Body of pancreas (tissue), 4 donors: ENCODE measurements around the gene GABRA1.

ENCODE experiments used
- CTCF ChIP-seq, 7 experiments: fragments of 450-650 bp in 4 of 7; fragments of 200-600 bp in 3 of 7; sonication (generic) in 3 of 7; IDR thresholded peaks; one replicate each; pipeline ENCODE4 v1.5.1; 2016 to 2019; ENCODE audit warnings: antibody characterized with exemption in 7 of 7
- POLR2A ChIP-seq, 3 donors: fragments of 450-650 bp; IDR thresholded peaks; one replicate each; pipeline ENCODE4 v1.6.1; 2016; ENCODE audit warnings: antibody characterized with exemption in 3 of 3, mild to moderate bottlenecking in 2 of 3

- no peak for TF ChIP-seq CTCF (IDR thresholded peaks at IDR 0.05)
- no peak for TF ChIP-seq POLR2A (IDR thresholded peaks at IDR 0.05)
Observed at GRCh38 chr5:161863259-161863658, 15.3 kb downstream of the GABRA1 start.
